ENCODE measurements around the gene DOCK1.

- TF ChIP-seq CTCF (IDR thresholded peaks at IDR 0.05), result no peak
- no peak for TF ChIP-seq EZH2 (IDR thresholded peaks at IDR 0.05)
- no peak for TF ChIP-seq EZH2phosphoT487 (IDR thresholded peaks at IDR 0.05)
Observed at GRCh38 chr10:127115100-127115499, 209.9 kb downstream of the DOCK1 start.
